GM10847 (cell line): ENCODE data around the gene ZDHHC3.

Experiments
- POLR2A ChIP-seq: IDR thresholded peaks from 2 replicates; pipeline ENCODE4 v1.6.1; 2011; ENCODE audit not compliant: insufficient read length; ENCODE audit errors: extremely low read depth

ZDHHC3 gene

GRCh38 chr3:45003406-45003805 is 27.4 kb upstream of the ZDHHC3 start:
- no peak for TF ChIP-seq POLR2A

- no peak for TF ChIP-seq POLR2A
These were observed 26.7 kb upstream of the ZDHHC3 start for GRCh38 chr3:45002720-45003119.

GRCh38 chr3:45002139-45002660 is 26.2 kb upstream of the ZDHHC3 start:
- TF ChIP-seq POLR2A: no peak

- no peak for TF ChIP-seq POLR2A
These were observed 25.8 kb upstream of the ZDHHC3 start for GRCh38 chr3:45001738-45002137.

- TF ChIP-seq POLR2A: no peak
These were observed 24.8 kb upstream of the ZDHHC3 start for GRCh38 chr3:45000823-45001222.

- no peak for TF ChIP-seq POLR2A
These were observed 23.8 kb upstream of the ZDHHC3 start for GRCh38 chr3:44999782-45000181.

GRCh38 chr3:44996556-44996969 is 20.6 kb upstream of the ZDHHC3 start:
- TF ChIP-seq POLR2A: no peak

- TF ChIP-seq POLR2A: no peak
These were observed 19.3 kb upstream of the ZDHHC3 start for GRCh38 chr3:44995142-44995770.

- no peak for TF ChIP-seq POLR2A
These were observed 17.7 kb upstream of the ZDHHC3 start for GRCh38 chr3:44993471-44994205.

GRCh38 chr3:44992555-44993470 is 16.8 kb upstream of the ZDHHC3 start:
- no peak for TF ChIP-seq POLR2A

- no peak for TF ChIP-seq POLR2A
These were observed 15.4 kb upstream of the ZDHHC3 start for GRCh38 chr3:44991326-44991725.

- no peak for TF ChIP-seq POLR2A
These were observed 13.8 kb upstream of the ZDHHC3 start for GRCh38 chr3:44989636-44990373.

GRCh38 chr3:44989141-44989540 is 13.2 kb upstream of the ZDHHC3 start:
- TF ChIP-seq POLR2A: no peak

- TF ChIP-seq POLR2A: no peak
These were observed 12.1 kb upstream of the ZDHHC3 start for GRCh38 chr3:44988073-44988472.

- no peak for TF ChIP-seq POLR2A
These were observed 11.4 kb upstream of the ZDHHC3 start for GRCh38 chr3:44987332-44987731.
